ENCODE measurements around the gene CD38. TPM values are rescaled to one million over a fixed set of nuclear protein-coding genes. Genes with fewer than 3 reads are reported as not detected.
A peak's percentile ranks its signal among the peaks of the same experiment; 100 is the strongest.
"Not testable (repeated sequence)": the region's sequence is repeated elsewhere in the genome, so short reads cannot be mapped to it uniquely, and the experiment has no call there.

The CD38 gene
- total RNA-seq, 2 experiments from 2014 or later = 40.3 to 42.1 TPM

- H3K36me3 Mint-ChIP-seq = peaks cover 17% of the 10 kb centered on the region
- no peak overlapping the region for H3K27ac Mint-ChIP-seq
- H3K4me1 Mint-ChIP-seq = peaks cover 2% of the 10 kb centered on the region
- no peaks in the 10 kb centered on the region for H3K27me3 Mint-ChIP-seq
- H3K4me3 Mint-ChIP-seq = no peak overlapping the region
- no peak for DNase-seq
- no peaks in the 10 kb centered on the region for H3K9me3 Mint-ChIP-seq
Observed at GRCh38 chr4:15853345-15853744, 75.2 kb downstream of the CD38 start.

GRCh38 chr4:15855804-15856475, 77.8 kb downstream of the CD38 start:
- no peaks in the 10 kb centered on the region for H3K27me3 Mint-ChIP-seq
- no peak overlapping the region for H3K27ac Mint-ChIP-seq
- H3K36me3 Mint-ChIP-seq = peaks cover 6% of the 10 kb centered on the region
- H3K4me1 Mint-ChIP-seq = no peaks in the 10 kb centered on the region
- no peaks in the 10 kb centered on the region for H3K9me3 Mint-ChIP-seq
- no peak for DNase-seq
- no peak overlapping the region for H3K4me3 Mint-ChIP-seq

- not testable (repeated sequence) for H3K4me3 Mint-ChIP-seq, DNase-seq, H3K36me3 Mint-ChIP-seq, H3K9me3 Mint-ChIP-seq, H3K27ac Mint-ChIP-seq, H3K4me1 Mint-ChIP-seq, H3K27me3 Mint-ChIP-seq
Observed at GRCh38 chr4:15861198-15861597, 83.1 kb downstream of the CD38 start.

- Mint-ChIP-seq H3K27ac (no peak overlapping the region), H3K4me1 (peaks cover 5% of the 10 kb centered on the region), H3K9me3 (no peaks in the 10 kb centered on the region), H3K4me3 (no peak overlapping the region), H3K36me3 (no peaks in the 10 kb centered on the region), H3K27me3 (no peaks in the 10 kb centered on the region)
- no peak for DNase-seq
Observed at GRCh38 chr4:15864651-15865566, 86.8 kb downstream of the CD38 start.

- H3K27me3 Mint-ChIP-seq = peaks cover 3% of the 10 kb centered on the region
- H3K27ac Mint-ChIP-seq = no peak overlapping the region
- no peak for DNase-seq
- peaks cover 5% of the 10 kb centered on the region for H3K4me1 Mint-ChIP-seq
- no peaks in the 10 kb centered on the region for H3K36me3 Mint-ChIP-seq
- no peak overlapping the region for H3K4me3 Mint-ChIP-seq
- no peaks in the 10 kb centered on the region for H3K9me3 Mint-ChIP-seq
Observed at GRCh38 chr4:15868111-15868510, 90.0 kb downstream of the CD38 start.

- DNase-seq = no peak
- Mint-ChIP-seq H3K36me3 (no peaks in the 10 kb centered on the region), H3K27ac (no peak overlapping the region), H3K9me3 (no peaks in the 10 kb centered on the region), H3K4me3 (no peak overlapping the region), H3K27me3 (peaks cover 3% of the 10 kb centered on the region), H3K4me1 (peaks cover 5% of the 10 kb centered on the region)
Observed at GRCh38 chr4:15868826-15869413, 90.8 kb downstream of the CD38 start.

- H3K36me3 Mint-ChIP-seq = no peaks in the 10 kb centered on the region
Observed at GRCh38 chr4:15870079-15870478, 92.0 kb downstream of the CD38 start.

GRCh38 chr4:15870921-15871664, 93.0 kb downstream of the CD38 start:
- Mint-ChIP-seq H3K4me3 (no peak overlapping the region), H3K4me1 (peaks cover 5% of the 10 kb centered on the region), H3K27ac (no peak overlapping the region), H3K36me3 (no peaks in the 10 kb centered on the region), H3K27me3 (peaks cover 3% of the 10 kb centered on the region), H3K9me3 (peaks cover 1% of the 10 kb centered on the region)
- no peak for DNase-seq

More at GRCh38 chr4:15870079-15870478, 92.0 kb downstream of the CD38 start:
- Mint-ChIP-seq H3K4me1 (peaks cover 5% of the 10 kb centered on the region), H3K4me3 (no peak overlapping the region), H3K27me3 (peaks cover 3% of the 10 kb centered on the region), H3K9me3 (peaks cover 1% of the 10 kb centered on the region), H3K27ac (no peak overlapping the region)
- no peak for DNase-seq

GRCh38 chr4:15873117-15873516, 95.0 kb downstream of the CD38 start:
- Mint-ChIP-seq H3K4me3 (no peak overlapping the region), H3K9me3 (peaks cover 6% of the 10 kb centered on the region), H3K27me3 (peaks cover 3% of the 10 kb centered on the region), H3K27ac (no peak overlapping the region), H3K4me1 (peaks cover 5% of the 10 kb centered on the region), H3K36me3 (peaks cover 4% of the 10 kb centered on the region)
- no peak for DNase-seq

GRCh38 chr4:15874671-15875070, 96.5 kb downstream of the CD38 start:
- Mint-ChIP-seq H3K4me1 (no peaks in the 10 kb centered on the region), H3K4me3 (no peak overlapping the region), H3K9me3 (peaks cover 9% of the 10 kb centered on the region), H3K27me3 (peaks cover 3% of the 10 kb centered on the region), H3K36me3 (peaks cover 4% of the 10 kb centered on the region), H3K27ac (no peak overlapping the region)
- no peak for DNase-seq

- peaks cover 3% of the 10 kb centered on the region for H3K27me3 Mint-ChIP-seq
- peaks cover 9% of the 10 kb centered on the region for H3K9me3 Mint-ChIP-seq
- no peaks in the 10 kb centered on the region for H3K4me1 Mint-ChIP-seq
- no peak overlapping the region for H3K27ac Mint-ChIP-seq
- peaks cover 4% of the 10 kb centered on the region for H3K36me3 Mint-ChIP-seq
- DNase-seq = no peak
- no peak overlapping the region for H3K4me3 Mint-ChIP-seq
Observed at GRCh38 chr4:15875663-15876460, 97.7 kb downstream of the CD38 start.

- DNase-seq = no peak
- Mint-ChIP-seq H3K9me3 (peaks cover 9% of the 10 kb centered on the region), H3K36me3 (peaks cover 4% of the 10 kb centered on the region), H3K27ac (no peak overlapping the region), H3K4me3 (no peak overlapping the region), H3K27me3 (no peaks in the 10 kb centered on the region), H3K4me1 (no peaks in the 10 kb centered on the region)
Observed at GRCh38 chr4:15878011-15878410, 99.9 kb downstream of the CD38 start.

- no peak overlapping the region for H3K4me3 Mint-ChIP-seq
- H3K36me3 Mint-ChIP-seq = peaks cover 4% of the 10 kb centered on the region
- H3K27me3 Mint-ChIP-seq = no peaks in the 10 kb centered on the region
- peaks cover 6% of the 10 kb centered on the region for H3K9me3 Mint-ChIP-seq
- DNase-seq = no peak
- H3K4me1 Mint-ChIP-seq = no peaks in the 10 kb centered on the region
- H3K27ac Mint-ChIP-seq = no peak overlapping the region
Observed at GRCh38 chr4:15881820-15882219, 103.7 kb downstream of the CD38 start.

- Mint-ChIP-seq H3K27me3 (no peaks in the 10 kb centered on the region), H3K36me3 (peaks cover 4% of the 10 kb centered on the region), H3K27ac (no peak overlapping the region), H3K4me1 (no peaks in the 10 kb centered on the region), H3K4me3 (no peak overlapping the region), H3K9me3 (peaks cover 5% of the 10 kb centered on the region)
- peak; percentile 34 for DNase-seq
Observed at GRCh38 chr4:15882675-15883086, 104.6 kb downstream of the CD38 start.

Measured in activated naive CD8-positive, alpha-beta T cell treated with anti-CD3 and anti-CD28 coated beads for 36 hours (primary cell).